Cardiac muscle cell (in vitro differentiated cells and primary cell): ENCODE results near the gene PSTPIP1. TPM values are rescaled to one million over a fixed set of nuclear protein-coding genes. Genes with fewer than 3 reads are reported as not detected.
A peak's percentile ranks its signal among the peaks of the same experiment; 100 is the strongest.

ENCODE experiments used
- DNase-seq, 2 donors: peaks; one replicate each; pipeline versions ENCODE4 v3.0.0 to v3.0.0-alpha.2; 2010 to 2017; ENCODE audit warnings: low read depth in 1 of 2, low spot score in 1 of 2
- H3K27ac ChIP-seq: fragments of 200-600 bp; sonication (generic); 2 replicates; pipeline ENCODE4 v1.5.1; 2016
- H3K27me3 ChIP-seq: fragments of 200-600 bp; sonication (generic); 2 replicates; pipeline ENCODE4 v1.6.0; 2016; ENCODE audit warnings: control low read depth
- H3K36me3 ChIP-seq: fragments of 200-600 bp; sonication (generic); 2 replicates; pipeline ENCODE4 v1.5.1; 2016; ENCODE audit warnings: control low read depth
- H3K4me1 ChIP-seq: fragments of 200-600 bp; sonication (generic); 2 replicates; pipeline ENCODE4 v1.8.1; 2017; ENCODE audit warnings: low read depth, mild to moderate bottlenecking, mixed run types
- H3K4me3 ChIP-seq: fragments of 200-600 bp; sonication (generic); 2 replicates; pipeline ENCODE4 v1.5.1; 2016; ENCODE audit warnings: mild to moderate bottlenecking
- H3K9me3 ChIP-seq: fragments of 200-600 bp; sonication (generic); 2 replicates; pipeline ENCODE4 v1.5.1; 2017; ENCODE audit warnings: low read depth, mild to moderate bottlenecking, control low read depth
- CTCF ChIP-seq: IDR thresholded peaks from 2 replicates; pipeline ENCODE4 v1.5.1; 2012; ENCODE audit warnings: low read depth, mild to moderate bottlenecking, low read length
- polyA plus RNA-seq: library from polyadenylated mRNA; unstranded; fragments of >200 nt; fragmentation: Nextera tagmentation; extraction: Ambion mirVana; gene quantifications from 2 replicates; pipeline ENCODE4 v1.2.1, GENCODE V29; 2016
- total RNA-seq: library from RNA; depleted of rRNA; stranded (reverse); fragments of >200 nt; gene quantifications from 2 replicates; pipeline ENCODE4 v1.2.3, GENCODE V29; 2016

PSTPIP1 gene
- total and polyA plus RNA-seq, 2 experiments from 2014 or later, result 0.26 to 0.63 TPM

GRCh38 chr15:77075528-77075927 is 80.6 kb downstream of the PSTPIP1 start:
- no peak for DNase-seq
- TF ChIP-seq CTCF, result no peak
- Histone ChIP-seq H3K27ac (no peak overlapping the region), H3K4me3 (no peak overlapping the region), H3K27me3 (no peaks in the 10 kb centered on the region), H3K4me1 (no peaks in the 10 kb centered on the region), H3K36me3 (no peaks in the 10 kb centered on the region), H3K9me3 (no peaks in the 10 kb centered on the region)

GRCh38 chr15:77076323-77076915 is 81.5 kb downstream of the PSTPIP1 start:
- H3K4me3 ChIP-seq, result no peak overlapping the region
- DNase-seq, result peak in 1 of 2 donors; percentile 19
- no peaks in the 10 kb centered on the region for H3K9me3 ChIP-seq
- H3K36me3 ChIP-seq, result no peaks in the 10 kb centered on the region
- H3K27ac ChIP-seq, result no peak overlapping the region
- no peaks in the 10 kb centered on the region for H3K4me1 ChIP-seq
- no peak for TF ChIP-seq CTCF
- H3K27me3 ChIP-seq, result no peaks in the 10 kb centered on the region

GRCh38 chr15:77081971-77082370 is 87.0 kb downstream of the PSTPIP1 start:
- no peaks in the 10 kb centered on the region for H3K4me1 ChIP-seq
- no peaks in the 10 kb centered on the region for H3K27me3 ChIP-seq

GRCh38 chr15:77083381-77084160 is 88.6 kb downstream of the PSTPIP1 start:
- TF ChIP-seq CTCF, result no peak
- Histone ChIP-seq H3K9me3 (no peaks in the 10 kb centered on the region), H3K36me3 (no peaks in the 10 kb centered on the region), H3K4me1 (no peaks in the 10 kb centered on the region), H3K27ac (no peak overlapping the region), H3K4me3 (peak overlapping the region; percentile 7), H3K27me3 (no peaks in the 10 kb centered on the region)
- DNase-seq, result peak; percentile 88 to 91

More at GRCh38 chr15:77081971-77082370, 87.0 kb downstream of the PSTPIP1 start:
- Histone ChIP-seq H3K36me3 (no peaks in the 10 kb centered on the region), H3K9me3 (no peaks in the 10 kb centered on the region), H3K27ac (no peak overlapping the region), H3K4me3 (no peak overlapping the region)
- TF ChIP-seq CTCF, result no peak
- no peak for DNase-seq

GRCh38 chr15:77084436-77084835 is 89.5 kb downstream of the PSTPIP1 start:
- no peak for TF ChIP-seq CTCF
- H3K4me1 ChIP-seq, result no peaks in the 10 kb centered on the region
- DNase-seq, result no peak
- no peak overlapping the region for H3K27ac ChIP-seq
- H3K36me3 ChIP-seq, result no peaks in the 10 kb centered on the region
- no peaks in the 10 kb centered on the region for H3K27me3 ChIP-seq
- H3K9me3 ChIP-seq, result no peaks in the 10 kb centered on the region
- H3K4me3 ChIP-seq, result no peak overlapping the region
